ENCODE results near the gene AJUBA.

AJUBA gene

GRCh38 chr14:23023022-23023794 is 40.9 kb upstream of the AJUBA start:
- TF ChIP-seq CTCF (IDR thresholded peaks at IDR 0.05; ENCODE audit: borderline replicate concordance, extremely low read depth, low read length, poor library complexity, severe bottlenecking) (no peak), EZH2 (IDR thresholded peaks at IDR 0.05; ENCODE audit: borderline replicate concordance, low read depth, low read length, severe bottlenecking) (no peak)

GRCh38 chr14:23021889-23022442 is 39.6 kb upstream of the AJUBA start:
- no peaks in the 10 kb centered on the region for H3K9me3 ChIP-seq (ENCODE audit: insufficient read depth, low read length, severe bottlenecking)
- H4K20me1 ChIP-seq (ENCODE audit: insufficient read depth, low read length) = peaks cover 6% of the 10 kb centered on the region; the same call in 1 of the 2 replicates
- H3K27me3 ChIP-seq (ENCODE audit: insufficient read depth, low read length, poor library complexity) = no peaks in the 10 kb centered on the region
- no peak overlapping the region for H2AFZ ChIP-seq (ENCODE audit: low read depth, low read length)
- no peak overlapping the region for H3K27ac ChIP-seq (ENCODE audit: low read length)
- H3K4me2 ChIP-seq (ENCODE audit: insufficient read depth, low read length) = no peak overlapping the region
- no peak for DNase-seq
- no peak for TF ChIP-seq EZH2 (IDR thresholded peaks at IDR 0.05; ENCODE audit: borderline replicate concordance, low read depth, low read length, severe bottlenecking)
- TF ChIP-seq CTCF (IDR thresholded peaks at IDR 0.05; ENCODE audit: borderline replicate concordance, extremely low read depth, low read length, poor library complexity, severe bottlenecking) = no peak
- H3K4me1 ChIP-seq (ENCODE audit: insufficient read depth, low read length) = no peaks in the 10 kb centered on the region
- no peak overlapping the region for H3K4me3 ChIP-seq (ENCODE audit: low read depth in 1 of 2, low read length in 2 of 2)
- no peak overlapping the region for H3K9ac ChIP-seq (ENCODE audit: low read depth, low read length)
- ATAC-seq (ENCODE audit: insufficient read depth, low read depth) = no peak
- H3K79me2 ChIP-seq (ENCODE audit: insufficient read depth, low read length) = no peaks in the 10 kb centered on the region
- H3K36me3 ChIP-seq (ENCODE audit: insufficient read depth, low read length) = peaks cover 25% of the 10 kb centered on the region

More at GRCh38 chr14:23023022-23023794, 40.9 kb upstream of the AJUBA start:
- Histone ChIP-seq H3K9ac (ENCODE audit: low read depth, low read length) (no peak overlapping the region), H3K4me2 (ENCODE audit: insufficient read depth, low read length) (no peak overlapping the region), H3K27me3 (ENCODE audit: insufficient read depth, low read length, poor library complexity) (no peaks in the 10 kb centered on the region), H3K36me3 (ENCODE audit: insufficient read depth, low read length) (peaks cover 32% of the 10 kb centered on the region), H4K20me1 (ENCODE audit: insufficient read depth, low read length) (peaks cover 8% of the 10 kb centered on the region; the same call in 1 of the 2 replicates), H3K79me2 (ENCODE audit: insufficient read depth, low read length) (peaks cover 2% of the 10 kb centered on the region; the same call in 1 of the 2 replicates), H2AFZ (ENCODE audit: low read depth, low read length) (no peak overlapping the region), H3K9me3 (ENCODE audit: insufficient read depth, low read length, severe bottlenecking) (no peaks in the 10 kb centered on the region), H3K27ac (ENCODE audit: low read length) (no peak overlapping the region), H3K4me3 (ENCODE audit: low read depth in 1 of 2, low read length in 2 of 2) (no peak overlapping the region), H3K4me1 (ENCODE audit: insufficient read depth, low read length) (no peaks in the 10 kb centered on the region)
- ATAC-seq (ENCODE audit: insufficient read depth, low read depth) = no peak
- DNase-seq = no peak

- Histone ChIP-seq H2AFZ (ENCODE audit: low read depth, low read length) (no peak overlapping the region), H3K27ac (ENCODE audit: low read length) (no peak overlapping the region), H3K4me3 (ENCODE audit: low read depth in 1 of 2, low read length in 2 of 2) (no peak overlapping the region), H4K20me1 (ENCODE audit: insufficient read depth, low read length) (peaks cover 6% of the 10 kb centered on the region; the same call in 1 of the 2 replicates), H3K4me1 (ENCODE audit: insufficient read depth, low read length) (no peaks in the 10 kb centered on the region), H3K9me3 (ENCODE audit: insufficient read depth, low read length, severe bottlenecking) (no peaks in the 10 kb centered on the region), H3K4me2 (ENCODE audit: insufficient read depth, low read length) (no peak overlapping the region), H3K79me2 (ENCODE audit: insufficient read depth, low read length) (no peaks in the 10 kb centered on the region), H3K27me3 (ENCODE audit: insufficient read depth, low read length, poor library complexity) (no peaks in the 10 kb centered on the region), H3K9ac (ENCODE audit: low read depth, low read length) (no peak overlapping the region), H3K36me3 (ENCODE audit: insufficient read depth, low read length) (peaks cover 24% of the 10 kb centered on the region)
- DNase-seq = no peak
- no peak for ATAC-seq (ENCODE audit: insufficient read depth, low read depth)
- TF ChIP-seq EZH2 (IDR thresholded peaks at IDR 0.05; ENCODE audit: borderline replicate concordance, low read depth, low read length, severe bottlenecking) (no peak), CTCF (IDR thresholded peaks at IDR 0.05; ENCODE audit: borderline replicate concordance, extremely low read depth, low read length, poor library complexity, severe bottlenecking) (no peak)
Observed at GRCh38 chr14:23021434-23021833, 39.1 kb upstream of the AJUBA start.
